HG03457 (cell line): ENCODE measurements around the gene TRNAU1AP.
"Not testable (repeated sequence)": the region's sequence is repeated elsewhere in the genome, so short reads cannot be mapped to it uniquely, and the experiment has no call there.

Experiments
- ATAC-seq: cut with Tn5 transposase; IDR thresholded peaks from one replicate; pipeline ENCODE4 v1.9.1; 2021; ENCODE audit warnings: moderate number of reproducible peaks; ENCODE audit not compliant: unreplicated experiment

Gene TRNAU1AP

GRCh38 chr1:28521502-28522164, 31.3 kb upstream of the TRNAU1AP start:
- no peak for ATAC-seq

- not testable (repeated sequence) for ATAC-seq
These were observed 30.3 kb upstream of the TRNAU1AP start for GRCh38 chr1:28522537-28522936.

- not testable (repeated sequence) for ATAC-seq
These were observed 27.8 kb upstream of the TRNAU1AP start for GRCh38 chr1:28525002-28525642.

GRCh38 chr1:28526886-28527285, 26.0 kb upstream of the TRNAU1AP start:
- ATAC-seq, result no peak

GRCh38 chr1:28530456-28530855, 22.4 kb upstream of the TRNAU1AP start:
- no peak for ATAC-seq

- ATAC-seq, result no peak
These were observed 18.2 kb upstream of the TRNAU1AP start for GRCh38 chr1:28534671-28535070.

- no peak for ATAC-seq
These were observed 17.7 kb upstream of the TRNAU1AP start for GRCh38 chr1:28535180-28535579.

- ATAC-seq, result no peak
These were observed 15.3 kb upstream of the TRNAU1AP start for GRCh38 chr1:28537457-28538199.

- ATAC-seq, result no peak
These were observed 14.6 kb upstream of the TRNAU1AP start for GRCh38 chr1:28538286-28538685.

GRCh38 chr1:28540651-28541050, 12.2 kb upstream of the TRNAU1AP start:
- ATAC-seq, result no peak

- ATAC-seq, result not testable (repeated sequence)
These were observed 11.4 kb upstream of the TRNAU1AP start for GRCh38 chr1:28541414-28542015.

GRCh38 chr1:28545246-28545628, 7.6 kb upstream of the TRNAU1AP start:
- no peak for ATAC-seq

- no peak for ATAC-seq
These were observed 4.6 kb upstream of the TRNAU1AP start for GRCh38 chr1:28548318-28548717.

- no peak for ATAC-seq
These were observed 1.5 kb upstream of the TRNAU1AP start for GRCh38 chr1:28551381-28551780.

GRCh38 chr1:28560886-28561285, 8.0 kb downstream of the TRNAU1AP start:
- ATAC-seq, result no peak

GRCh38 chr1:28564310-28564709, 11.4 kb downstream of the TRNAU1AP start:
- no peak for ATAC-seq

- ATAC-seq, result no peak
These were observed 12.2 kb downstream of the TRNAU1AP start for GRCh38 chr1:28565040-28565439.

- no peak for ATAC-seq
These were observed 12.8 kb downstream of the TRNAU1AP start for GRCh38 chr1:28565726-28566125.

GRCh38 chr1:28566931-28567330, 14.0 kb downstream of the TRNAU1AP start:
- ATAC-seq, result no peak

- ATAC-seq, result no peak
These were observed 19.0 kb downstream of the TRNAU1AP start for GRCh38 chr1:28571911-28572310.

- not testable (repeated sequence) for ATAC-seq
These were observed 20.0 kb downstream of the TRNAU1AP start for GRCh38 chr1:28572891-28573290.

- ATAC-seq, result no peak
These were observed 20.7 kb downstream of the TRNAU1AP start for GRCh38 chr1:28573564-28573963.
